GM12878 (cell line): Measurements from ENCODE around the gene ASCC3. TPM values are rescaled to one million over a fixed set of nuclear protein-coding genes. Genes with fewer than 3 reads are reported as not detected.

Experiments
- ATAC-seq: fragments of 200-7000 bp; cut with Tn5 transposase; 3 replicates; pipeline ENCODE4 v1.9.1; 2020; ENCODE audit warnings: mild to moderate bottlenecking, moderate library complexity
- BruUV-seq: library from RNA; stranded (reverse); fragments of 400-500 nt; replicated peaks from 2 replicates; lab custom pipeline; 2021; lab: Mats Ljungman, UMichigan
- CTCF ChIA-PET: fragments of 300-600 bp; sonication (Branson Sonifier 250); formaldehyde crosslinking; extraction: SDS; loops from one replicate; lab custom pipeline; 2021; ENCODE audit warnings: inconsistent platforms; lab: Yijun Ruan, JAX
- POLR2A ChIA-PET: fragments of 350-600 bp; formaldehyde crosslinking; extraction: SDS; loops from one replicate; lab custom pipeline; 2021; ENCODE audit warnings: inconsistent platforms; lab: Charles Lee
- RAD21 ChIA-PET: fragments of 300-600 bp; sonication (Branson Sonifier 250); formaldehyde crosslinking; loops from one replicate; lab custom pipeline; 2023; ENCODE audit warnings: antibody characterized with exemption; ENCODE audit not compliant: unreplicated experiment; lab: Charles Lee
- SMC1A ChIA-PET: fragments of 300-600 bp; sonication (Branson Sonifier 250); formaldehyde crosslinking; loops from one replicate; lab custom pipeline; 2023; ENCODE audit not compliant: unreplicated experiment, uncharacterized antibody; lab: Charles Lee
- DNase-seq: peaks from one replicate; pipeline ENCODE4 v3.0.0-alpha.2; 2011; ENCODE audit warnings: low read depth, low spot score
- FAIRE-seq: peaks from 3 replicates; lab custom pipeline; 2011; peaks lifted over from hg19 to GRCh38; lab: Jason Lieb, UNC
- H2AFZ ChIP-seq: 2 replicates; pipeline ENCODE4 v1.6.0; 2011; ENCODE audit warnings: low read depth, low read length, control low read depth; ENCODE audit not compliant: control insufficient read depth
- H3K27ac ChIP-seq: 2 replicates; pipeline ENCODE4 v1.5.1; 2011; ENCODE audit warnings: control low read depth; ENCODE audit not compliant: control insufficient read depth, insufficient read depth
- H3K27me3 ChIP-seq, 2 experiments: replicated peaks in 1 of 2; 2 replicates each; pipeline versions ENCODE4 v1.6.0 to v1.6.1; 2011; ENCODE audit warnings: low read length in 1 of 2; ENCODE audit not compliant: control insufficient read depth in 2 of 2, insufficient read depth in 2 of 2
- H3K36me3 ChIP-seq, 2 experiments: 2 replicates each; pipeline ENCODE4 v1.5.1; 2011; ENCODE audit warnings: low read length in 1 of 2; ENCODE audit not compliant: control insufficient read depth in 2 of 2, insufficient read depth in 2 of 2
- H3K4me1 ChIP-seq: 2 replicates; pipeline ENCODE4 v1.6.1; 2011; ENCODE audit warnings: mild to moderate bottlenecking, low read length, moderate library complexity, mixed read lengths; ENCODE audit not compliant: control insufficient read depth, insufficient read depth
- H3K4me2 ChIP-seq: 2 replicates; pipeline ENCODE4 v1.6.0; 2011; ENCODE audit warnings: control low read depth; ENCODE audit not compliant: control insufficient read depth, insufficient read depth
- H3K4me3 ChIP-seq: fragments of 200-600 bp; sonication (generic); 2 replicates; pipeline ENCODE4 v1.5.1; 2016
- H3K79me2 ChIP-seq: 2 replicates; pipeline ENCODE4 v1.6.0; 2011; ENCODE audit warnings: low read length; ENCODE audit not compliant: control insufficient read depth, insufficient read depth
- H3K9ac ChIP-seq: 2 replicates; pipeline ENCODE4 v1.8.0; 2011; ENCODE audit warnings: low read length, control low read depth, mixed read lengths; ENCODE audit not compliant: control insufficient read depth, insufficient read depth
- H3K9me3 ChIP-seq: replicated peaks from 3 replicates; pipeline ENCODE4 v1.5.1; 2011; ENCODE audit warnings: mild to moderate bottlenecking, low read length; ENCODE audit not compliant: control insufficient read depth, insufficient read depth
- H4K20me1 ChIP-seq: 2 replicates; pipeline ENCODE4 v1.6.0; 2011; ENCODE audit not compliant: control insufficient read depth, insufficient read depth
- ASH2L ChIP-seq: fragments of 300-600, 200-600 bp; sonication (generic); IDR thresholded peaks from 2 replicates; pipeline ENCODE4 v1.6.1; 2017; ENCODE audit warnings: low read depth, mild to moderate bottlenecking, borderline replicate concordance
- BHLHE40 ChIP-seq, 2 experiments: fragments of 450-650 bp in 1 of 2; IDR thresholded peaks; 2 replicates each; pipeline ENCODE4 v1.6.1; 2011 to 2017; ENCODE audit warnings: low read depth in 2 of 2, borderline replicate concordance in 1 of 2, improper control_type of control experiment in 1 of 2, low read length in 1 of 2, mild to moderate bottlenecking in 1 of 2
- FOS ChIP-seq: IDR thresholded peaks from 3 replicates; pipeline ENCODE4 v1.6.1; 2011; ENCODE audit warnings: borderline replicate concordance; ENCODE audit not compliant: insufficient read length; ENCODE audit errors: extremely low read depth
- IKZF2 ChIP-seq, 2 experiments: fragments of 450-650 bp; IDR thresholded peaks; 2 replicates each; pipeline ENCODE4 v1.6.1; 2017; ENCODE audit warnings: mild to moderate bottlenecking in 2 of 2, moderate library complexity in 2 of 2
- KAT2A ChIP-seq: conservative IDR thresholded peaks from 2 replicates; pipeline ENCODE4 v1.6.1; 2011; ENCODE audit warnings: low read depth, low read length; ENCODE audit not compliant: control insufficient read depth
- SREBF1 ChIP-seq: IDR thresholded peaks from 2 replicates; pipeline ENCODE4 v1.6.1; 2012; ENCODE audit warnings: mild to moderate bottlenecking, low read length
- WRNIP1 ChIP-seq: IDR thresholded peaks from 2 replicates; pipeline ENCODE4 v1.6.1; 2011; ENCODE audit warnings: low read depth, low read length, improper control_type of control experiment, borderline replicate concordance
- ZBED1 ChIP-seq: IDR thresholded peaks from 2 replicates; pipeline ENCODE4 v1.6.1; 2016; ENCODE audit warnings: borderline replicate concordance
- ZNF207 ChIP-seq: fragments of 450-650 bp; IDR thresholded peaks from 2 replicates; pipeline ENCODE4 v1.6.1; 2014; ENCODE audit warnings: antibody characterized with exemption, mild to moderate bottlenecking, borderline replicate concordance
- WGBS: methylation state at CpG from one replicate; pipeline ENCODE4 v1.1.6; 2016; ENCODE audit warnings: low lambda C conversion rate; ENCODE audit not compliant: insufficient replicate concordance, insufficient coverage; ENCODE audit errors: missing lambda C conversion rate; 5-methylcytosine and 5-hydroxymethylcytosine counted together
- in situ Hi-C: fragments of 300-500 bp; cut with MboI; formaldehyde crosslinking; loops from 9 replicates; pipeline ENCODE4 v1.14.3; 2018; ENCODE audit warnings: mixed read lengths
- intact Hi-C: fragments of 100-400 bp; cut with micrococcal nuclease; formaldehyde crosslinking; loops from one replicate; pipeline ENCODE4 v1.14.2; 2022; ENCODE audit not compliant: unreplicated experiment
- polyA plus RNA-seq, 11 experiments: library from polyadenylated mRNA; depleted of rRNA in 4 of 11; unstranded in 6 of 11; stranded (reverse) in 5 of 11; fragments of >200 nt; fragmentation: Nextera tagmentation in 4 of 11; fragmentation: Illumina TruSeq in 1 of 11; extraction: Ambion mirVana in 4 of 11; extraction: Trizol in 1 of 11; gene quantifications; 1 replicate in 1 of 11; 2 replicates in 10 of 11; pipeline versions ENCODE4 v1.2.1 to v1.2.3, GENCODE V29; 2011 to 2016; ENCODE audit warnings: inconsistent platforms in 2 of 11, missing spikeins in 2 of 11, low read depth in 1 of 11
- total RNA-seq, 4 experiments: library from RNA; depleted of rRNA in 3 of 4; stranded (reverse); fragments of >200 nt in 3 of 4; fragmentation: Illumina TruSeq in 1 of 4; extraction: Trizol in 1 of 4; gene quantifications; 2 replicates each; pipeline versions ENCODE4 v1.2.1 to v1.2.3, GENCODE V29; 2013 to 2021
- TF ChIP-seq, protein P1 (sequence below): IDR thresholded peaks from 2 replicates; pipeline ENCODE4 v1.6.1; 2011; ENCODE audit warnings: low read depth, mild to moderate bottlenecking, low read length, moderate library complexity, borderline replicate concordance; ENCODE audit errors: extremely low read depth
- TF ChIP-seq, protein P2 (sequence below): fragments of 150-350 bp; IDR thresholded peaks from 2 replicates; pipeline ENCODE4 v1.6.1; 2014; ENCODE audit warnings: mild to moderate bottlenecking, low read depth, low read length

Gene ASCC3
- total and polyA plus RNA-seq, 10 of the 15 experiments (the other 5 are each of a cell fraction or from before 2014, with no cell fraction given): 19.9 to 76.2 (median 55.9) TPM

DNA sequence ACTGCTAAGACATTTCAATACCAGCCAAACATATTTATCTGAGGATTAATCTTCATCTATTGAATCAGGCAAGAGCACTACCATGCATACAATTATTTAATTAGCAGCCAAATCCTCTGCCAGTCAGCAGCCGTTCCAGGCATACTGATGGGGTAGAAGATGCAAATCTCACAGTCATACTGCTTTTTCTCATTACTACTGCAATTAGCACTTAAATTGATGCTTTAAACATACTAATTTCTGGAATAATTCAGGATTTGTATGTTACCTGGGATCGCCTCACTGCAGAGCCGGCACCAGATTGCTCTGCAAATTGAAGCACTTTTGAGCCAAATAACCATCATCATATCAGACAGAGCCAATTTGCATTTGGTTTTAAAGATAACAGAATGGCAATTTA, 366.5 kb downstream of the ASCC3 start:
- RAD21 ChIA-PET: no interaction called here
- Histone ChIP-seq H3K4me2 (no peak overlapping the region), H3K9ac (no peak overlapping the region), H3K36me3 (peaks cover 0 to 7% of the 10 kb centered on the region in 2 experiments; a peak in 2 of 4 replicates), H3K27ac (no peak overlapping the region), H3K27me3 (no peaks in the 10 kb centered on the region), H2AFZ (no peak overlapping the region), H3K79me2 (no peaks in the 10 kb centered on the region), H4K20me1 (no peaks in the 10 kb centered on the region), H3K9me3 (no peaks in the 10 kb centered on the region), H3K4me3 (no peak overlapping the region), H3K4me1 (no peaks in the 10 kb centered on the region)
- intact Hi-C loops (no loop called here), in situ Hi-C loops (no loop called here)
- BruUV-seq: no TSS peak
- 70% methylated on average over 3 of the region's 3 CpGs for WGBS
- no peak for TF ChIP-seq BHLHE40 (IDR thresholded peaks at IDR 0.05; ENCODE audit: borderline replicate concordance in 1 of 2, low read depth in 2 of 2, low read length in 1 of 2)
- TF ChIP-seq IKZF2 (IDR thresholded peaks at IDR 0.05): no peak
- TF ChIP-seq, protein P1, sequence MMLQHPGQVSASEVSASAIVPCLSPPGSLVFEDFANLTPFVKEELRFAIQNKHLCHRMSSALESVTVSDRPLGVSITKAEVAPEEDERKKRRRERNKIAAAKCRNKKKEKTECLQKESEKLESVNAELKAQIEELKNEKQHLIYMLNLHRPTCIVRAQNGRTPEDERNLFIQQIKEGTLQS: no peak
- TF ChIP-seq SREBF1: no peak
- TF ChIP-seq, protein P2, sequence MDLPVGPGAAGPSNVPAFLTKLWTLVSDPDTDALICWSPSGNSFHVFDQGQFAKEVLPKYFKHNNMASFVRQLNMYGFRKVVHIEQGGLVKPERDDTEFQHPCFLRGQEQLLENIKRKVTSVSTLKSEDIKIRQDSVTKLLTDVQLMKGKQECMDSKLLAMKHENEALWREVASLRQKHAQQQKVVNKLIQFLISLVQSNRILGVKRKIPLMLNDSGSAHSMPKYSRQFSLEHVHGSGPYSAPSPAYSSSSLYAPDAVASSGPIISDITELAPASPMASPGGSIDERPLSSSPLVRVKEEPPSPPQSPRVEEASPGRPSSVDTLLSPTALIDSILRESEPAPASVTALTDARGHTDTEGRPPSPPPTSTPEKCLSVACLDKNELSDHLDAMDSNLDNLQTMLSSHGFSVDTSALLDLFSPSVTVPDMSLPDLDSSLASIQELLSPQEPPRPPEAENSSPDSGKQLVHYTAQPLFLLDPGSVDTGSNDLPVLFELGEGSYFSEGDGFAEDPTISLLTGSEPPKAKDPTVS: no peak
- no peak for TF ChIP-seq WRNIP1
- TF ChIP-seq KAT2A: no peak
- no peak for TF ChIP-seq FOS
- TF ChIP-seq ASH2L: no peak
- no peak for TF ChIP-seq ZNF207
- no peak for TF ChIP-seq ZBED1
- CTCF ChIA-PET: no interaction called here
- SMC1A ChIA-PET: no interaction called here
- FAIRE-seq (no peak), ATAC-seq (no peak), DNase-seq (no peak)
- POLR2A ChIA-PET: no interaction called here
